GM13977 (cell line): ENCODE results near the gene ULK4.

Source experiments
- DNase-seq: peaks from one replicate; pipeline ENCODE4 v3.0.0; 2012; ENCODE audit warnings: low spot score
- in situ Hi-C: fragments of 300-500 bp; cut with MboI; formaldehyde crosslinking; loops from one replicate; pipeline ENCODE4 v1.12.0; 2022; ENCODE audit warnings: low sequenced_read_pairs, low pct_unique_long_range_greater_than_20kb, mixed read lengths, inconsistent platforms; ENCODE audit not compliant: unreplicated experiment
- TF ChIP-seq, protein P1 (sequence below): IDR thresholded peaks from 2 replicates; pipeline ENCODE4 v1.5.1; 2012; ENCODE audit warnings: mild to moderate bottlenecking, control low read depth; ENCODE audit not compliant: insufficient read depth; ENCODE audit errors: extremely low read depth, missing control alignments

Gene ULK4

DNA sequence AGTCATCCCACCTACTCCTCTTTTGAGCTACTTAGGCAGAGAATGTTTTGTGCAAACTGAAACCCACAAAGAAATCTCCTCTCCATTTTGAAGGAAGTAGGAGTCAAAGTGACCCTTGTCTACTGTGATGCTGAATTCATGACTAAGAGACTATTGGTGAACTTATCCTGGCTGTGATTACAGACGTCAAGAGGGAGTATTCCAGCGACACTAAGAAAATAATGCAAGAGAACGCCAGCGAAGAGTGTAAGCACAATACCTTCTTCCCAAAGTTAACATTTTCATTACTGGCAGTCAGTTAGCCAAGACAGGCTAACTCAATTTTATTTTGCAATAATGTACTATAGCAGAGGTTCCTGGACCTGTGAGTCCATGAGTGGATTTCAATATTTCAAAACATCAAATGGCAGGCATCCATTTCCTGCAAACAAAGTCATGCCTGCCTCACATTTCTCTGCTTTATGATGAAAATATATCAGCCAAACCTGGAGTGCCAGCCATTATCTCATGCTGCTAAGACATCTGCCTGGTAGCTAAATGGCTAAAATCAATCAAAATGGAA, 703.6 kb downstream of the ULK4 start:
- in situ Hi-C loops = no loop called here
- no peak for DNase-seq
- TF ChIP-seq, protein P1, sequence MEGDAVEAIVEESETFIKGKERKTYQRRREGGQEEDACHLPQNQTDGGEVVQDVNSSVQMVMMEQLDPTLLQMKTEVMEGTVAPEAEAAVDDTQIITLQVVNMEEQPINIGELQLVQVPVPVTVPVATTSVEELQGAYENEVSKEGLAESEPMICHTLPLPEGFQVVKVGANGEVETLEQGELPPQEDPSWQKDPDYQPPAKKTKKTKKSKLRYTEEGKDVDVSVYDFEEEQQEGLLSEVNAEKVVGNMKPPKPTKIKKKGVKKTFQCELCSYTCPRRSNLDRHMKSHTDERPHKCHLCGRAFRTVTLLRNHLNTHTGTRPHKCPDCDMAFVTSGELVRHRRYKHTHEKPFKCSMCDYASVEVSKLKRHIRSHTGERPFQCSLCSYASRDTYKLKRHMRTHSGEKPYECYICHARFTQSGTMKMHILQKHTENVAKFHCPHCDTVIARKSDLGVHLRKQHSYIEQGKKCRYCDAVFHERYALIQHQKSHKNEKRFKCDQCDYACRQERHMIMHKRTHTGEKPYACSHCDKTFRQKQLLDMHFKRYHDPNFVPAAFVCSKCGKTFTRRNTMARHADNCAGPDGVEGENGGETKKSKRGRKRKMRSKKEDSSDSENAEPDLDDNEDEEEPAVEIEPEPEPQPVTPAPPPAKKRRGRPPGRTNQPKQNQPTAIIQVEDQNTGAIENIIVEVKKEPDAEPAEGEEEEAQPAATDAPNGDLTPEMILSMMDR = no peak

DNA sequence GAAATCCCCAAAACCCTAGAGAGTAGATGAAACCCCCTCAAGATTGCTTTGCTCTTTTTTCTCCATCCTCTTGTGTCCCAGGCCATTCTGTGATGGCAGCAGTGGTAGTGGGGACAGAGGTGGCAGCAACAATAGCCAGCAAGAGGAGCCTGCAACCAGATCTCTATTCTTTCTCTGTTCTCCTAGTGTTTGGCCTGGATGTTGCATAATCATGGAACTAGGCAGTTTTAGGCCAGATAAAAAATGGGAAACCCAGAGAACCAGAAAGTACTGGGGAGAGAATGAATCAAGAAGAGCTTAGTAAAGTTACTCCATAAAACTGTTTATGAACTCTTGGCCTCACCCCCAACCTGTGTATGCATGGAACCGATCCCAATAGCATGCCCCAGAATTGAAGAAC, 710.3 kb downstream of the ULK4 start:
- TF ChIP-seq, protein P1 = no peak
- DNase-seq = no peak
- in situ Hi-C loops = no loop called here

DNA sequence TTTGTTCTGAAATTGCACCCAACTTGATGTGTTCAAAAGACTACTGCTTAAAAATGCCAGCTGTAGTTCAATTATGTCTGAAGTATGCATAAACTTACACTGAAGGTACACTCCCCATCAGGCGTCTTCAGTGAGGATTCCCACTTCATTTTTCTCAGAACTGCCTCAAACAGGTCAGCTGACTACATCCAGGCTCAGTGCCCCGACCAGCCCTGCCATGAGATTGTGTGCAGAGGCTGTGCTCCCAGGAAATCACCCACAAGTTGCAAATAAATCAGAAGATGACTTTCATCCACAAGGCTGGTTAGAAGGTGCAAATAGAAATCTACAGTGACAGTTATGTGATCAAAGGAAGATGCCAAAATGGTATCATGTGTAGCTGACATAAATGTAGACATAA, 711.1 kb downstream of the ULK4 start:
- TF ChIP-seq, protein P1 = no peak
- in situ Hi-C loops = no loop called here

DNA sequence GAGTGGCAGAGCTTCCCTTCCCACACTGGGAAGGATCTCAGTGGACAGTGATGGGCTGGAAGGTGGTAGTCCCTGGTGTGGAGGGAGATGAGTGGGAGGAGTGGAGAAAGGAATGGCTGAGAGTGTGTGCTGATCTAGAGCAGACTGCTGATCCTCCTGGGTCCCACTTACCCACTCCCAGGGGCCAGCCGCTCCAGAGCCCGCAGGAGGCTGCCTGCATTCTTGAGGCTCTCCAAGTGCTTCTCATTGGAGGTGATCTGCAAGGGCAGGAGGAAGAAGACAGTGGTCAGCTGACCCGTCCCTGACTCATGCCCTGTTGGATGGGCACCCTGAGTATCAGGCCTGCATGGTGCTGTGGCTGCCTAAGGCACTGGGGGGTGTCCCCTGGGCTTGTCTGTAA, 712.6 kb downstream of the ULK4 start:
- in situ Hi-C loops = no loop called here
- TF ChIP-seq, protein P1 = no peak
- no peak for DNase-seq

More for the DNA sequence above, 711.1 kb downstream of the ULK4 start:
- DNase-seq = no peak

DNA sequence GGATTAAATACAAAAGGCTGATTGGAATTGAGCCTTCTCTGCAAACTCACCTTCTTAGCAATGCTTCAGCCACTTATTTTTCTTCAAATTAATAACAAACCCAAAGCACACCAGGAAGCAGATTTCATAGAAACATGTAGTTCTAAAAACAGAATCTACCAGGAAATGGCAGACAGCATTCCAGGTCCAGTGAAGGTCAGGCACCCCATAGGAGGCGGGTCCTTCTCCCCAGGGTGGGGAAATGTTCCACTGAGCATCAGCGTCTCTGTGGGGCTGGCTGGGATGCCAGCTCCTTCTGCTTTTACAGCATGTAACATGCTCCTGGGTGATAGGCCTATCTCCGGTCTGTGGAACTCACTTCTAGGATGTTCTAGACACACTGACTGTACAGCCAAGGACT, 713.4 kb downstream of the ULK4 start:
- DNase-seq = no peak
- in situ Hi-C loops = no loop called here
- TF ChIP-seq, protein P1 = no peak

DNA sequence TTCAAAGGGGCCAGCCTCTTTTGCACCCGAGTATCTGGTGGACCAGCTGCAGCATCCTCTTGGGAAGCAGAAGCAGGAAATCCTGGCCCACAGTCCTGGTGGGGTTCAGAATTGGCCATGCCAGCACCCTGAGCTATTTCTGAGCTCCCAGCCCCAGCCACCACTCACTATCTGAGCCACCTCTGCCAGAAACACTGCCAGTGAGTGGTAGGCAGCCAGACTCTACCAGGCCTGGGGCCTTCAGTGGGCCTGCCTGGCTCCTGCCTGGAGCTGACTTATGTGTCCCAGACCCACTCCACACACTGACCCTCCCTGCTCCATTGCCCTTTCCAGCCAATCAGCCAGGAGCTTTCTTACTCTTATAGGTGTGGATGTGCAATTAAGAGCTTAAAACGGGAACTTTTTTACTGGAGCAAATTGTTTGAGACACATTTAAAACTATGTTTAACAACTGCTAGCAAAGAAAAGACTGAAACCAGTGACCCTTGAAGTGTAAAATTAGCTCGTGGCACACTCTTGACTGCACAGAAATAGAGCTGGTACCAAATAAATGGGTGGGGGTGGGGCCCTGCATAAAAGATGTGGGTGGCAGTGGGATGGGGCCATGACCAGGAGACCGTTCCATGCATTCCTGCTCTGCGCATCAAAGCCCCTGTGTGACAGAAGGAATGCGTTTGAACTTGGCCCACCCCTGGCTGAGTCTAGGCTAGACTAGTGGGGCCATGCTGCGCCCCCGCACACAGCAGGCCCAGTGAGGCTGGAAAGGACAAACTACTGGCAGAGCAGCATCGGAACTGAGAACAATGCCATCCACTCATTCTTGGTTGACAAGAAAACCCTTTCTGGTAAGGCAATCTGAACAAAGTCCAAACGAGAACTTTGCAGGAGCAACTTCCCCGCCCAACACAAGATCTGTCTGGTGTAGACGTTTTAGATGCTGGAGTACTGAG, 714.6 kb downstream of the ULK4 start:
- DNase-seq = no peak
- TF ChIP-seq, protein P1 = no peak
- in situ Hi-C loops = no loop called here
